Measurements from ENCODE around the gene A1CF.

- no peak for TF ChIP-seq EZH2 (IDR thresholded peaks at IDR 0.05; ENCODE audit: low read length)
- TF ChIP-seq CTCF (optimal IDR thresholded peaks at IDR 0.05 in 1 of 3, IDR thresholded peaks at IDR 0.05 in 1 of 3, conservative IDR thresholded peaks at IDR 0.05 in 1 of 3; ENCODE audit: extremely low read depth in 1 of 3, insufficient read depth in 2 of 3, low read length in 3 of 3): no peak
These were observed 77.3 kb downstream of the A1CF start for GRCh38 chr10:50807851-50808776.
